Fibroblast of skin of abdomen (primary cell): ENCODE results near the gene SRPRA. TPM values are rescaled to one million over a fixed set of nuclear protein-coding genes. Genes with fewer than 3 reads are reported as not detected.
"Not testable (repeated sequence)": the region's sequence is repeated elsewhere in the genome, so short reads cannot be mapped to it uniquely, and the experiment has no call there.

Source experiments
- DNase-seq: peaks from one replicate; pipeline ENCODE4 v3.0.0-alpha.2; 2013
- polyA plus RNA-seq, 2 experiments: library from polyadenylated mRNA; unstranded; fragments of 120-200 nt; gene quantifications; one replicate each; pipeline ENCODE4 v1.2.1, GENCODE V29; 2013; ENCODE audit not compliant: insufficient read length in 2 of 2

The SRPRA gene
- polyA plus RNA-seq (2013, experiment 1 of 2; ENCODE audit: insufficient read length), result 110 TPM
- 112 TPM for polyA plus RNA-seq (2013, experiment 2 of 2; ENCODE audit: insufficient read length)

- DNase-seq, result peak; percentile 99
These were observed at the start of gene SRPRA, which contains the start of gene FOXRED1 for GRCh38 chr11:126268708-126269579. SRPRA (minus strand) TSS chr11:126268895; CDS start chr11:126268804, 91 bp downstream. FOXRED1 (plus strand) TSS chr11:126269154; CDS start chr11:126269207, 53 bp downstream.

- peak; percentile 90 for DNase-seq
These were observed 49.3 kb upstream of the SRPRA start for GRCh38 chr11:126317756-126318573.

- DNase-seq, result no peak
These were observed 48.7 kb upstream of the SRPRA start for GRCh38 chr11:126317432-126317755.

- DNase-seq, result no peak
These were observed 45.1 kb upstream of the SRPRA start for GRCh38 chr11:126313826-126314225.

- no peak for DNase-seq
These were observed 44.3 kb upstream of the SRPRA start for GRCh38 chr11:126312961-126313360.

- no peak for DNase-seq
These were observed 43.0 kb upstream of the SRPRA start for GRCh38 chr11:126311401-126312291.

- DNase-seq, result no peak
These were observed 42.3 kb upstream of the SRPRA start for GRCh38 chr11:126310992-126311310.

- DNase-seq, result peak; percentile 68
These were observed 41.7 kb upstream of the SRPRA start for GRCh38 chr11:126310200-126310991.

GRCh38 chr11:126308771-126309170 is 40.1 kb upstream of the SRPRA start:
- not testable (repeated sequence) for DNase-seq

- no peak for DNase-seq
These were observed 39.6 kb upstream of the SRPRA start for GRCh38 chr11:126308271-126308671.

GRCh38 chr11:126307706-126308105 is 39.0 kb upstream of the SRPRA start:
- peak; percentile 51 for DNase-seq

GRCh38 chr11:126305699-126306098 is 37.0 kb upstream of the SRPRA start:
- DNase-seq, result no peak

- DNase-seq, result no peak
These were observed 35.9 kb upstream of the SRPRA start for GRCh38 chr11:126304457-126305075.

- peak; percentile 88 for DNase-seq
These were observed 35.1 kb upstream of the SRPRA start, which contains the start of gene DCPS for GRCh38 chr11:126303623-126304456. DCPS (plus strand) TSS chr11:126304060; CDS start chr11:126304081, 21 bp downstream.

GRCh38 chr11:126297004-126297403 is 28.3 kb upstream of the SRPRA start:
- DNase-seq, result no peak

- DNase-seq, result no peak
These were observed 25.0 kb upstream of the SRPRA start for GRCh38 chr11:126293726-126294125.

- no peak for DNase-seq
These were observed 22.2 kb upstream of the SRPRA start for GRCh38 chr11:126290887-126291286.

GRCh38 chr11:126288237-126288636 is 19.5 kb upstream of the SRPRA start:
- no peak for DNase-seq

GRCh38 chr11:126284829-126285228 is 16.1 kb upstream of the SRPRA start:
- peak; percentile 96 for DNase-seq
